DOHH2 (cell line): ENCODE data around the gene DAPK2.

ENCODE experiments used
- H3F3A ChIP-seq: fragments of 200-600 bp; sonication (generic), shearing (Covaris generic); 2 replicates; pipeline ENCODE4 v1.6.0; 2016; ENCODE audit warnings: antibody characterized with exemption, mild to moderate bottlenecking; ENCODE audit not compliant: control insufficient read depth, insufficient read depth
- H3K27ac ChIP-seq: fragments of 200-600 bp; sonication (generic); 2 replicates; pipeline ENCODE4 v1.5.1; 2014; ENCODE audit warnings: low read depth, mild to moderate bottlenecking, low read length, moderate library complexity
- H3K27me3 ChIP-seq: fragments of 200-600 bp; sonication (generic); 2 replicates; pipeline ENCODE4 v1.6.1; 2014; ENCODE audit warnings: mild to moderate bottlenecking, low read length, mixed read lengths; ENCODE audit not compliant: control insufficient read depth
- H3K36me3 ChIP-seq: fragments of 200-600 bp; sonication (generic); 2 replicates; pipeline ENCODE4 v1.6.1; 2014; ENCODE audit warnings: mild to moderate bottlenecking, low read length, moderate library complexity, mixed read lengths; ENCODE audit not compliant: control insufficient read depth
- H3K4me1 ChIP-seq: fragments of 200-600 bp; sonication (generic); 2 replicates; pipeline ENCODE4 v1.6.1; 2014; ENCODE audit warnings: mild to moderate bottlenecking, low read length, mixed read lengths; ENCODE audit not compliant: control insufficient read depth
- H3K4me2 ChIP-seq: fragments of 200-600 bp; sonication (generic); 2 replicates; pipeline ENCODE4 v1.6.0; 2014; ENCODE audit warnings: mild to moderate bottlenecking, low read length, moderate library complexity
- H3K4me3 ChIP-seq: fragments of 200-600 bp; sonication (generic); 2 replicates; pipeline ENCODE4 v1.5.1; 2014; ENCODE audit warnings: mild to moderate bottlenecking, low read length, mixed read lengths
- H3K79me2 ChIP-seq: fragments of 200-600 bp; sonication (generic); 2 replicates; pipeline ENCODE4 v1.6.1; 2014; ENCODE audit warnings: mild to moderate bottlenecking, low read length, mixed read lengths; ENCODE audit not compliant: control insufficient read depth
- H3K9me2 ChIP-seq: fragments of 200-600 bp; sonication (generic); replicated peaks from 2 replicates; pipeline ENCODE4 v1.6.1; 2014; ENCODE audit warnings: mild to moderate bottlenecking, low read length, mixed read lengths; ENCODE audit not compliant: control insufficient read depth
- H3K9me3 ChIP-seq: fragments of 200-600 bp; sonication (generic); 2 replicates; pipeline ENCODE4 v1.6.1; 2014; ENCODE audit warnings: antibody characterized with exemption, low read length, mixed read lengths; ENCODE audit not compliant: control insufficient read depth, insufficient read depth
- H4K20me1 ChIP-seq: fragments of 200-600 bp; sonication (generic); 2 replicates; pipeline ENCODE4 v1.6.0; 2014; ENCODE audit warnings: low read depth, mild to moderate bottlenecking, antibody characterized with exemption, low read length, moderate library complexity; ENCODE audit not compliant: control insufficient read depth, insufficient read depth
- CTCF ChIP-seq: fragments of 200-600 bp; sonication (generic); IDR thresholded peaks from one replicate; pipeline ENCODE4 v1.5.1; 2014; ENCODE audit warnings: antibody characterized with exemption, mild to moderate bottlenecking, low read depth, low read length; ENCODE audit not compliant: poor library complexity, severe bottlenecking
- EZH2phosphoT487 ChIP-seq: fragments of 200-600 bp; sonication (generic); IDR thresholded peaks from 2 replicates; pipeline ENCODE4 v1.6.1; 2017; ENCODE audit warnings: borderline replicate concordance, mild to moderate bottlenecking, antibody characterized with exemption, low read length, moderate library complexity, mixed read lengths

Gene DAPK2

GRCh38 chr15:63970621-63971426 is 75.5 kb downstream of the DAPK2 start:
- TF ChIP-seq CTCF (no peak), EZH2phosphoT487 (no peak)
- Histone ChIP-seq H3K27me3 (no peaks in the 10 kb centered on the region), H3K79me2 (no peaks in the 10 kb centered on the region), H3K4me1 (no peaks in the 10 kb centered on the region; the same call in 1 of the 2 replicates), H3K9me2 (no peaks in the 10 kb centered on the region), H4K20me1 (no peaks in the 10 kb centered on the region), H3K36me3 (no peaks in the 10 kb centered on the region), H3F3A (no peaks in the 10 kb centered on the region), H3K27ac (no peak overlapping the region), H3K9me3 (no peaks in the 10 kb centered on the region), H3K4me2 (no peak overlapping the region), H3K4me3 (no peak overlapping the region)

- Histone ChIP-seq H3K79me2 (no peaks in the 10 kb centered on the region), H3F3A (no peaks in the 10 kb centered on the region), H3K4me1 (no peaks in the 10 kb centered on the region; the same call in 1 of the 2 replicates), H3K27me3 (no peaks in the 10 kb centered on the region), H3K4me2 (no peak overlapping the region), H3K4me3 (no peak overlapping the region), H4K20me1 (no peaks in the 10 kb centered on the region), H3K36me3 (no peaks in the 10 kb centered on the region), H3K9me2 (no peaks in the 10 kb centered on the region), H3K9me3 (no peaks in the 10 kb centered on the region), H3K27ac (no peak overlapping the region)
- TF ChIP-seq CTCF (no peak), EZH2phosphoT487 (no peak)
These were observed 76.4 kb downstream of the DAPK2 start for GRCh38 chr15:63969652-63970421.

- Histone ChIP-seq H4K20me1 (no peaks in the 10 kb centered on the region), H3K27me3 (no peaks in the 10 kb centered on the region), H3K4me1 (no peaks in the 10 kb centered on the region; the same call in 1 of the 2 replicates), H3K79me2 (no peaks in the 10 kb centered on the region), H3K9me2 (no peaks in the 10 kb centered on the region), H3K9me3 (no peaks in the 10 kb centered on the region), H3K4me3 (no peak overlapping the region), H3K4me2 (no peak overlapping the region), H3K27ac (no peak overlapping the region), H3F3A (no peaks in the 10 kb centered on the region), H3K36me3 (no peaks in the 10 kb centered on the region)
- TF ChIP-seq CTCF (no peak), EZH2phosphoT487 (no peak)
These were observed 77.6 kb downstream of the DAPK2 start for GRCh38 chr15:63968700-63969099.
